T-helper 1 cell treated with Interleukin-12 subunit alpha and Interleukin-12 subunit beta and Interleukin-4 antibody, amounts not matched to agents 30 μg/mL and 1 μg/mL, for 36 hours (primary cell): ENCODE measurements around the gene RAB36.

Experiments used
- H3K27ac Mint-ChIP-seq: one replicate; pipeline ENCODE4 v1.8.0; 2021; ENCODE audit warnings: mild to moderate bottlenecking, mixed read lengths
- H3K27me3 Mint-ChIP-seq: one replicate; pipeline ENCODE4 v1.8.0; 2021; ENCODE audit warnings: low read depth, mixed read lengths
- H3K36me3 Mint-ChIP-seq: one replicate; pipeline ENCODE4 v1.8.0; 2021; ENCODE audit warnings: low read depth, mixed read lengths
- H3K4me1 Mint-ChIP-seq: one replicate; pipeline ENCODE4 v1.8.0; 2021; ENCODE audit warnings: low read depth, mixed read lengths
- H3K4me3 Mint-ChIP-seq: one replicate; pipeline ENCODE4 v1.8.0; 2021; ENCODE audit warnings: mild to moderate bottlenecking, moderate library complexity, mixed read lengths
- H3K9me3 Mint-ChIP-seq: one replicate; pipeline ENCODE4 v1.8.0; 2021; ENCODE audit warnings: mixed read lengths

RAB36 gene

DNA sequence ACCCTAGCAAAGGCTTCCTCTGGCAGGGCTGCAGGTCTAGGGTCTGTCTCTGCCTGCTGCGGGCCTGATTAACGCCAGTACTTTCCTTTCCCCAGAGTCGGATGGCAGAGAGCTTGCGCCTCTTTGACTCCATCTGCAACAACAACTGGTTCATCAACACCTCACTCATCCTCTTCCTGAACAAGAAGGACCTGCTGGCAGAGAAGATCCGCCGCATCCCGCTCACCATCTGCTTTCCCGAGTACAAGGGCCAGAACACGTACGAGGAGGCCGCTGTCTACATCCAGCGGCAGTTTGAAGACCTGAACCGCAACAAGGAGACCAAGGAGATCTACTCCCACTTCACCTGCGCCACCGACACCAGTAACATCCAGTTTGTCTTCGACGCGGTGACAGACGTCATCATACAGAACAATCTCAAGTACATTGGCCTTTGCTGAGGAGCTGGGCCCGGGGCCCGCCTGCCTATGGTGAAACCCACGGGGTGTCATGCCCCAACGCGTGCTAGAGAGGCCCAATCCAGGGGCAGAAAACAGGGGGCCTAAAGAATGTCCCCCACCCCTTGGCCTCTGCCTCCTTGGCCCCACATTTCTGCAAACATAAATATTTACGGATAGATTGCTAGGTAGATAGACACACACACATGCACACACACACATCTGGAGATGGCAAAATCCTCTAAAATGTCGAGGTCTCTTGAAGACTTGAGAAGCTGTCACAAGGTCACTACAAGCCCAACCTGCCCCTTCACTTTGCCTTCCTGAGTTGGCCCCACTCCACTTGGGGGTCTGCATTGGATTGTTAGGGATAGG lies 22.1 kb upstream of the RAB36 start:
- Mint-ChIP-seq H3K27me3 (no peaks in the 10 kb centered on the region), H3K4me3 (no peak overlapping the region), H3K9me3 (peaks cover 6% of the 10 kb centered on the region), H3K4me1 (peaks cover 9% of the 10 kb centered on the region), H3K27ac (no peak overlapping the region), H3K36me3 (peaks cover 3% of the 10 kb centered on the region)

GRCh38 chr22:23123804-23124254 lies 21.4 kb upstream of the RAB36 start:
- Mint-ChIP-seq H3K4me3 (no peak overlapping the region), H3K36me3 (peaks cover 3% of the 10 kb centered on the region), H3K4me1 (peaks cover 9% of the 10 kb centered on the region), H3K27ac (no peak overlapping the region), H3K9me3 (peaks cover 6% of the 10 kb centered on the region), H3K27me3 (no peaks in the 10 kb centered on the region)

GRCh38 chr22:23124611-23125511 lies 20.4 kb upstream of the RAB36 start:
- Mint-ChIP-seq H3K36me3 (no peaks in the 10 kb centered on the region), H3K9me3 (no peaks in the 10 kb centered on the region), H3K27ac (no peak overlapping the region), H3K27me3 (peaks cover 3% of the 10 kb centered on the region), H3K4me1 (peaks cover 1% of the 10 kb centered on the region), H3K4me3 (no peak overlapping the region)

DNA sequence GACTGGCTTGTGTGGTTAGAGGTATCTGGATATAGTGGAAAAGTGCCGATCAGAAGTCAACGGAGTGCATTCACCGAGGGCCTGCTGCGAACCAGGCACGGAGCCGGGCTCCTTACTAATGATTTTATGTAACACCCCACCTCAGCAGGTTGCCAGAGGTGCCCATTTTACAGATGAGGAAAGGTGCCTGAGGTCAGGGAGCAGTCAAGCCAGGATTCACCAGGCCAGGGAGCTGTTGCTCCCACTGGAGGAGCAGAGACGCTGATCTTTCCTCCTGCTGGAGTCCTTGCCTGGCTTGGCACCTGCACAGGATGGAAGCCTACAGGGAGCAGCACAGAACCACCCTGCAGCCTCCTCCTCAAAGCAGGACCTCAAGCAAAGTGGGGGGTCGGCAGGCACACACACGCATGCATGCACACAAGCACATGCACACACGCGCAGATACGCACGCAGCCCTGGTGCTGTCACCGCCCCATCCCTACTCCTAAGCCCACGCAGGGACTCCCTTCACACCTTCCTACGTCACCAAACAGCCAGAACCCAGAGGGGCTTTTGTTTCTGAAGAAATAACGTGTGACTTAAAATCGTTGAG lies 19.7 kb upstream of the RAB36 start:
- Mint-ChIP-seq H3K4me1 (no peaks in the 10 kb centered on the region), H3K27ac (no peak overlapping the region)

DNA sequence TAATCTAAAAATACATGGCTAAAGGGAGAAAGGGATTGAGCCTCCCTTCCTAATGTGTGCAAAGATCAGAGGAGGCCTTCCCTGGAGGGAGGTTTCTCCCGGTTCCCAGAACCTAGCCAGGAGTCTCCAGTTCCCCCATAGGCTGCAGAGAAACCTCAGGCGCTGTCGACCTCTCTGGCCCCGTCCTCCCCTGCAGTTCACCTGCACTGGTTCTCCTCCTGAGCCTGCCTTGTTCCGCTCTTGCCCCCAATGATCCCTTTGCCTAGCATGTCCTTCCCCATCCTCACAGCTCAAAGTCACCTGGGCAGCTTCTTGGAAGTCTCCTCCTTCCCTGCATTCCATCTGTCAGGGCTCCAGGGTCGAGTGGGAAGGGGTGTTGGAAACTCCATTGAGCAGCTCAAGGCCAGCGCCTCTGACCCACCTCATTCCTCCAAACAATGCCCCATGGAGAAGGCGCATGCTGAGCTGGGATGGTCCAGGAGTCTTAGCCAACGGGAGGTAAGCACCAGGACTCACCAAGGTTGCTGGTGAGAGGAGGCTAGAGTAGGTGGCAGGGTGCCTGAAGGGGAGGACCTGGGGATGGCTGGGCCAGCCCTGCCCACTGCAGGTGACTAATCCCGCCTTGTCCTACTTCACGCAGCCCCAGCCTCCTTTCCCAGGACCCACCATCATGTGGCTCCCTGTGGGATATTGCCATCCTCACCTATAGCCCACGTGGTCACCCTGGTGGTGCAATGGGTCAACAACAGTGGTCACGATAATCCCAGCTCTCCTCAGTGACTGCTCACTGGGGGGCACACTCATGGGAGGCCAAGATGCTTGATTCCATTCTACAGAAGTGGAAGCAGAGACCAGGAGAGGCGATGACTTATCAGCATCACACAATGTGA lies 18.9 kb upstream of the RAB36 start:
- Mint-ChIP-seq H3K4me3 (no peak overlapping the region), H3K9me3 (no peaks in the 10 kb centered on the region), H3K27me3 (peaks cover 8% of the 10 kb centered on the region), H3K4me1 (no peaks in the 10 kb centered on the region), H3K27ac (no peak overlapping the region), H3K36me3 (no peaks in the 10 kb centered on the region)

More for the DNA sequence above, 19.7 kb upstream of the RAB36 start:
- H3K9me3 Mint-ChIP-seq, result no peaks in the 10 kb centered on the region
- no peak overlapping the region for H3K4me3 Mint-ChIP-seq
- no peaks in the 10 kb centered on the region for H3K36me3 Mint-ChIP-seq
- peaks cover 8% of the 10 kb centered on the region for H3K27me3 Mint-ChIP-seq

DNA sequence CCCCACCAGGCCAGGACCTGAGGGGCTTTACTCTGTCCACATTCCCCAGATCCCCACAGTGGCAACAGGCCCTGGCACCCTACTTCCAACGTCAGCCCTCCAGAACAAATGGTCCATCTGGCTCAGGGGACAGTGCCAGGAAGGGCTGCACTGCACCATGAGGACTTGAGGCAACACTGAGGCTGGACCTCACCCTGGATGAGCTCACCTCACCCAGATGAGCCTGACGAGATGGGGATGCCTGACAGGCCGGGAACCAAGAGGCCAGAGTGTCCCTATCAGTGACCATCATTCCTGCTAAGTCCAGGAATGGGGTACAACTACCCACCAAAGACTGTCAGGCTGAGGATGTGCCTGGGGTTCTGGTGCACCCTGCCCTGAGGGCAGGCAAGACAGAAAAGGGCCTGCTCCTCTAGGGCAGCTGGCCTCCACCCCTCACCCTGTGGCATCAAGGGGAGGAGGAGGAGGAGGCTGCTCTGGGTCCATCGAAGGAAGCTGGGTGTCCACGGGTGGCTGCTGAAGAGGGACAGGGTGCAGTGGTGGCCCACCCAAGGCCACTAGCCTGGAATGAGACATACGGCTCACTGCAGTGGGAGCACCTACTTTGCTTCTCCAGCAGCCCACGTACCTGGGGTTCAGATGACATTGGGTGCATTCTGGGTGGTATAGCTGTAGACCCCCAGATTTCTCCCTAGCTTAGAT lies 18.1 kb upstream of the RAB36 start:
- H3K36me3 Mint-ChIP-seq, result no peaks in the 10 kb centered on the region
- no peaks in the 10 kb centered on the region for H3K9me3 Mint-ChIP-seq
- no peaks in the 10 kb centered on the region for H3K4me1 Mint-ChIP-seq
- H3K27me3 Mint-ChIP-seq, result peaks cover 8% of the 10 kb centered on the region
- H3K27ac Mint-ChIP-seq, result no peak overlapping the region
- H3K4me3 Mint-ChIP-seq, result no peak overlapping the region

DNA sequence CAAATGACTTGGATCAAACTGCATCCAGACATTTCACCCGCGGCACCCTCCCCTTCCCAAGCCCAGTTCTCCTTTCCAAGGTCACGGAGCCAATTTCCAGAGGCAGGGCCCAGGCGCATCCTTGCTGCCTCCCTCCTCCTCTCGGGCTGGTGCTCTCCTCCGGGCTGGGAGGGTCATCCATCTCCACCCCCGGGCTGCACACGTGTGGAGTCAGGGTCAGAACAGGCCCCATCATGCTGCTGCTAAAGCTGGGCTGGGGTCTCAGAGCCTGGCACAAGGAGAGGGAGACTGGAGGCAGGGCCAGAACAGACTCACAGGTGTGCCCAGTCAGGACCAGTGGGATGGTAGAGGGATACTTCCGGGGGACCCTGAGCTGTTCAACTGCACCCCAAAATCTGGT lies 17.5 kb upstream of the RAB36 start:
- H3K27ac Mint-ChIP-seq, result no peak overlapping the region
- H3K27me3 Mint-ChIP-seq, result peaks cover 8% of the 10 kb centered on the region
- H3K4me1 Mint-ChIP-seq, result no peaks in the 10 kb centered on the region
- H3K36me3 Mint-ChIP-seq, result no peaks in the 10 kb centered on the region
- H3K4me3 Mint-ChIP-seq, result no peak overlapping the region
- no peaks in the 10 kb centered on the region for H3K9me3 Mint-ChIP-seq

DNA sequence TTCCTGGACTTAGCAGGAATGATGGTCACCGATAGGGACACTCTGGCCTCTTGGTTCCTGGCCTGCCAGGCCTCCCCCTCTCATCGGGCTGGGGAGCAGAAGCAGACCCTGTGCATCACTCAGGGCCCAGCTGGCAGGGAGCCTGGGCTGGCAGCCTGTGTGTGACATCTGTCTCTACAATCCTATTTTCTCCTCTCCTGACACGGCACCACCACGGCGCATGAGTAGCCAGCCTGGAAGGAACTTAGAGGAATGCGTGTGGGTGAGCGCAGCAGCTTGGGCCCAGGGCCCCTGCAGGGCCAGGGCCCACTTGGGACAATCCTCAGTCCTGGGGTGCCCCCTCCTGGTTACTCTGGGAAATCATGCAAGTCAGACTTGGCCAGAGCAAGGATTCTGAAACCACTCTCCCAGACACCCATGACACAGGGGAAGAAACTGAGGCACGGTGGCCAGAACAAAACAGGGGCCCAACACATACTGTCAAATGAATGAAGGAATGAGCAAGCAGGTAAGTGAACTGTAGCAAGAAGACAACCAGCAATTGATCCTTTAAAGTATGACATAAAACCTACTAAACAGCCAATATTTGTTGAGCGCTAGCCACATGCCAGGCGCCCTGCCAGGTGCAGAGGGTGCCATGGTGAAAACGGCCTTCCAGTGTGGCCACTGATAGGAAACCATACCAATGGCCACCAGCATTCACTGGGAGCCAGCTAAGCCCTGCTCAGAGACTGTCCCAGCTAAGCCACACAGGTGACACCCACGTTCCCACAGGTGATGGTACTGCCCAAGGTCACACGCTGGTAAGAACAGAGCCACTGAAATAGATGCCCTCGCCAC lies 16.8 kb upstream of the RAB36 start:
- Mint-ChIP-seq H3K27ac (no peak overlapping the region), H3K4me3 (no peak overlapping the region), H3K36me3 (no peaks in the 10 kb centered on the region), H3K9me3 (no peaks in the 10 kb centered on the region), H3K27me3 (peaks cover 8% of the 10 kb centered on the region), H3K4me1 (no peaks in the 10 kb centered on the region)

DNA sequence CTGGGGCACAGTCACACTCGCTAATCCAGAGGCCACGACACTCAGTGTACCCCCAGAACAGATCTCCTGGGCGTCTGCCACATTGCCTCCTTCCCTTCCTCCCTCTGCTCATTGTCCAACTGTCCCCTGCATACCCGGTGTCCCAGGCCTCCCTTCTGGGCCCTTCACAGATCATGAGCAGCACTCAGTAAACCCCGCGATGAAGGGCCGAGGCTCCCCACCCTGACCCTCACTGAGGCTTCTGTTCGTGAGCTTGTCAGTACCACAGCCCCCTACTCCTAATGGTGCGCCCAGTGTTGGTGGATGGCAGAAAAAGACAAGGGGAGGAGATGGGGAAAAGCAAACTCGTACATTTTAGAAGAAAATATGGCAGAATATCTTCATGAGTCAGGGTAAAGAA lies 16.1 kb upstream of the RAB36 start:
- Mint-ChIP-seq H3K4me1 (no peaks in the 10 kb centered on the region), H3K4me3 (no peak overlapping the region), H3K9me3 (no peaks in the 10 kb centered on the region), H3K27me3 (peaks cover 8% of the 10 kb centered on the region), H3K36me3 (no peaks in the 10 kb centered on the region), H3K27ac (no peak overlapping the region)

- Mint-ChIP-seq H3K4me1 (no peaks in the 10 kb centered on the region), H3K9me3 (no peaks in the 10 kb centered on the region), H3K27me3 (peaks cover 8% of the 10 kb centered on the region), H3K36me3 (no peaks in the 10 kb centered on the region), H3K27ac (no peak overlapping the region), H3K4me3 (no peak overlapping the region)
Observed at GRCh38 chr22:23130697-23131096, 14.6 kb upstream of the RAB36 start.

DNA sequence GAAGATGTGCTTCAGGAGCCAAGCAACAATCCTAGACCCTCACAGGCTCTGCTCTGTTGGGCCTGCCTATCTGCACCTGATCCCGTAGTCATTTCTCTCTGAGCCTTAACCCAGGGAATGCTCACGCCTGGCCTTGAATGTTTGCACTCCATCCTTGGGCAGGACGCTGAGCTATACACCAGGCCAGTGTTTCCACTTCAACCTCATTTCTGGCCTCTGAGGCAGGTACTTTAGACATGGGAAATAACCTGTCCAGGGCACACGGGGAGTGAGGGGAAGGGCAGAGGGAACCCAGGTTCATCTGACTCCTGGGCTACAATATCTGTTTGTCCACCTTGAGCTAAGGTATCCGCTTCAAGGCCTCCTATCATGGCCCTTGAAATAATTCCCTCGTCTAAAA lies 13.3 kb upstream of the RAB36 start:
- Mint-ChIP-seq H3K27ac (no peak overlapping the region), H3K36me3 (no peaks in the 10 kb centered on the region), H3K27me3 (peaks cover 8% of the 10 kb centered on the region), H3K9me3 (no peaks in the 10 kb centered on the region), H3K4me1 (peaks cover 5% of the 10 kb centered on the region), H3K4me3 (no peak overlapping the region)

GRCh38 chr22:23132376-23133091 lies 12.7 kb upstream of the RAB36 start:
- no peak overlapping the region for H3K4me3 Mint-ChIP-seq
- no peaks in the 10 kb centered on the region for H3K36me3 Mint-ChIP-seq
- peaks cover 8% of the 10 kb centered on the region for H3K4me1 Mint-ChIP-seq
- no peaks in the 10 kb centered on the region for H3K9me3 Mint-ChIP-seq
- H3K27ac Mint-ChIP-seq, result no peak overlapping the region
- H3K27me3 Mint-ChIP-seq, result peaks cover 8% of the 10 kb centered on the region
